HG03432 (cell line): ENCODE results near the gene LRP1B.

Experiments used
- ATAC-seq: cut with Tn5 transposase; IDR thresholded peaks from one replicate; pipeline ENCODE4 v1.9.1; 2021; ENCODE audit warnings: mild to moderate bottlenecking, moderate library complexity; ENCODE audit not compliant: unreplicated experiment

The LRP1B gene

DNA sequence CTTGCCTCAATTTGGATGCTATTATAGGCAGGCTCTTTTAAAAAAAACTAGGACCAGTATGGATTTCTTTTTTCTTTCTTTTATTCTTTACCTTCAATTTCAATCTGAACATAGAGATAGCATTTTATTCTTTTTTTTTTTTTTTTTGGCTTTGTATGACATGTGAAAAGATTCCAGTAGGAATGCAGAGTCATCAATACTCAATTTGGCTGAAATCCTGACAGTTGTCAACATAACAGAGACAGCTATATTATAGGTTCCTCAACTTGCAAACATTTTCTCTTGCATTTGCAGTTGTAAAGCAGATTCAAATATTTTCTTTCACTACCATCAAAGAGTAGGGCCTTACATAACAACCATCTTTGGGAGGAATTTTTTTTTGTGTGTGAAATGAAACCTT, 334.4 kb downstream of the LRP1B start:
- ATAC-seq = no peak

GRCh38 chr2:141791521-141791920, 339.3 kb downstream of the LRP1B start:
- no peak for ATAC-seq

DNA sequence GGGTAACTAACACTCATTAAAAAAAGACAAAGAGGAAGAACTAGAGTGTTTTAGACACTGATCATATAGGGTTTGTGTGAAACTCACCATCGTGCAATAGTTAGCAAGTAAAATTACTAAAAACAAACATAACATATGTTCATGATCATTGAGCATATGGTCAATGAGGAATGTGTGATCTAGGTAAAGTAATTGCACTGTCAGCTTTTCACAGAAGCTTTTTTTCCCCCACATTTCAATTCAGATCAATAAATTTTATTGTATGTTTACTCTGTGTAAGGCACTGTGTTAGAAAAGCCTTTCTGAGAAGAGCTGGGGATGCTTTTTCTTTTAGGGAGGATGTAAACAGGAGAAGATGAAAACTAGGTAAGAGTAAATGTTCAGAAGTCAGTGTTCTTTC, 348.2 kb downstream of the LRP1B start:
- no peak for ATAC-seq

- no peak for ATAC-seq
Measured at GRCh38 chr2:141778315-141778835, 352.4 kb downstream of the LRP1B start.

DNA sequence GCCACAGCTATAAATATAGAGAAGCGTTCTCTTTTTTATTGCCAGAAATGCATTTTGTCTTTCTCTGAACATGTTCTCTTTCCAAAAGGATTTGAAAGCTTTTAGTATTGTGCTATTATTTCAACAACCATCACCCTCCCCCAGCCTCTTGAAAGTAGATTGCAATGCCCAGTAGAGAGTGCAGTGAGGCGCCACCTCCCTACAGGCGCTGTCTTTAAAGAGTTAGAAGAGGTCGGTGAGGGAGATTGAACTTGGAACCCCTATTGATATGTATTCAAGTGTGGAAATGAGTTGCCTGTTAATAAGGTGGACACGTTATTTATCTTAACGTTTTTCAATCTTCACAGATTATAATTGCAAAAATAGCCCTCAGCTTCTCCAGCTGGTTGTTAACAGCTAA, 360.3 kb downstream of the LRP1B start:
- no peak for ATAC-seq

DNA sequence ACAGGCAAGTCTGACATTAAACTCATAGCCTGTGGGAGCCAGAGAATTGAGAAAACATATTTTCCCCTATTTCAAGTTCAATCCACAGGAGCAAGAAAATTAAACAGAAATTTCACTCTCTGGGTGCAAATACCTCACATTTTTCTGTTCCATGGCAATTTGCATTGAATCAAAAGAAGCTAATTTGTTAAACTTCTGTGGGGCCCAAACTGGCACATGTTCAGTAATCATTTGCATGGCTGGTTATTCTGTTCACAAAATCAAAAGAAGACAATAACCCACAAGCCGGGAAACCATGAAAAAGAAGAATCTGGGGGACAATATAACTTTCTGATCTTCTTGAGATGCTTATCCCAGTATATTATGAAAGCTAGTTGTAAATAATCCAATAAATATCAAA, 363.1 kb downstream of the LRP1B start:
- no peak for ATAC-seq

DNA sequence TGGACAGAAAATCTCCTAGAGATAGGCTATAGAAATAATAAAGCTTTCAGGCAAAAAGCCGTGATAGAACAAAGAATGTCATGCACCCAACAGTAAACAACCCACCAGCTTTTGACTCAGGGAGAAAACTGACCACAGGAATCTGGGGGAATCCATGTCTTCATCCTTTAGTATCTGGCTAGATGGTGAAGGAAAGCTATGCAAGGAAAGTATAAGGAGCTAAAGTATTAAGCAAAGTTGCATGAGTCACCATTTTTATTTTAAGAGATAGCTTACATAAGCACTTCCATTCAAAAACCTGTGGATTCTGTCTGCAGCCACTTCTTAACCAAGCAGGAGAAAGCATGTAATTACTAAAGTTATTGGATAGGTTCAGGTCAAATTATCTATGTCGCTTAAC, 363.8 kb downstream of the LRP1B start:
- ATAC-seq = no peak

- no peak for ATAC-seq
Measured at GRCh38 chr2:141766225-141766624, 364.6 kb downstream of the LRP1B start.

- no peak for ATAC-seq
Measured at GRCh38 chr2:141748616-141749015, 382.2 kb downstream of the LRP1B start.

DNA sequence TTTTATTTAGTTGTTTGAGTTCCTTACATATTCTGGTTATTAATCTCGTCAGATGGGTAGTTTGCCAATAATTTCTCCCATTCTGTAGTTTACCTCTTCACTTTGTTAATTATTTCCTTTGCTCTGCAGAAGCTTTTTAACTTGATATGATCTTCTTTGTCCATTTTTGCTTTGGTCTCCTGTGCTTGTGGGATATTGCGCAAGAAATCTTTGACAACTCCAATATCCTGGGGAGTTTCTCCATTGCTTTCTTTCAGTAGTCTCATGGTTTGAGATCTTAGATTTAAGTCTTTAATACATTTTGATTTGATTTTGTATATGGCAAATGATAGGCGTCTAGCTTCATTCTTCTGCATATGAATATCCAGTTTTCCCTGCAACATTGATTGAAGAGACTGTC, 389.2 kb downstream of the LRP1B start:
- ATAC-seq = no peak

DNA sequence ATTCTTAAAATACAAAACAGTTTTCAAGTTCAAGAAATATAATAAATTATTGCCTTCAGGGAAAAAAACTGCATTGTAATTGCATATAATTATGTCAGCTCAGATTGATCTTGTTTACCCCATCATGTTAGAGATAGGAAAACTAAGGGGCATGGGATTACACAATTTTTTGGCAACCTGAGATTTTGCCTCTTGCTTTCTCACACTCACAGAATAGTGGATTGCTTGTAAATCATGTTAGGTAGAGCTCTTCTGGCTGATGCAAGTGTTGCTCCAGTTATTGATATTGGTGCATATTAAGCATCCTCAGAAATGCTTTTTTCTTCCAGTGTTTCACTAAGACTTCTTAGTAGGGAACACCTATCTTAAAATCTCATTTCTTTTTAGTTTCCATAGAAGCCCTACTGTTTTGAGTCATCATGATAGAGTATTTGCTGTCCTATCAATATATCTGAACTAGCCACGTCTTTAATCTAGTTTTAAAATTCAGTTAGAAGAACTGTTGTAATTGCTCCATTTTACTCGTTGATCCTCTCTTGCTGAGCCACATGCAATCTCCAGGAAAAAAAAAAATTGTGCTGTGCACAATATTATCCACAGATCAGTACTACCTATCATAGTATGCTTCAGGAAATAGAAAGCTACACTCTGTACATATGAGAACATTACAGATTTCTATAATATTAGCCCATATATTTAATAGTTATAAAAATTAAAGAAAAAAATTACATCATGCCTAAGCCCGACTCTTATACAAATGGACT, 393.1 kb downstream of the LRP1B start:
- ATAC-seq = no peak

GRCh38 chr2:141736466-141736865, 394.4 kb downstream of the LRP1B start:
- no peak for ATAC-seq

- no peak for ATAC-seq
Measured at GRCh38 chr2:141728886-141729285, 401.9 kb downstream of the LRP1B start.

- no peak for ATAC-seq
Measured at GRCh38 chr2:141728142-141728541, 402.7 kb downstream of the LRP1B start.

GRCh38 chr2:141724426-141724825, 406.4 kb downstream of the LRP1B start:
- ATAC-seq = no peak

GRCh38 chr2:141723814-141724213, 407.0 kb downstream of the LRP1B start:
- ATAC-seq = no peak

DNA sequence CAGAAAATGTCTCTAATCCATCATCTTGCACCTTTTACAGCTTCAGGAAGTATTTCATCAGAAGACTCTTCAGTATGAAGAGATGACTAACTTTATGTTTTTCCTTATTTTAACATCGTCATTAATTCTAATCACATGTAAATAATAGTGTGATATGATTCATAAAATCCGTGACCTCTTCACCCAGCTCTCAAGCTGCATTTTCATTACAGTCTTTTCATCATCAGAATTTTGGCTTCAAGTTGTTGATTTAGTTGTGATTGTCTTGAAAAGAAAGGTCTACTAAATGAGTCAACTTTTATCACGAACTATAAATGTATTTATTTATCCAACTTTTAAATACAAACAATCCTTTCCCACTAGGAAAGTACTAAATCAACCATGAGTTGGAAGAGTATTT, 410.3 kb downstream of the LRP1B start:
- ATAC-seq = no peak

GRCh38 chr2:141714496-141714895, 416.3 kb downstream of the LRP1B start:
- ATAC-seq = no peak

DNA sequence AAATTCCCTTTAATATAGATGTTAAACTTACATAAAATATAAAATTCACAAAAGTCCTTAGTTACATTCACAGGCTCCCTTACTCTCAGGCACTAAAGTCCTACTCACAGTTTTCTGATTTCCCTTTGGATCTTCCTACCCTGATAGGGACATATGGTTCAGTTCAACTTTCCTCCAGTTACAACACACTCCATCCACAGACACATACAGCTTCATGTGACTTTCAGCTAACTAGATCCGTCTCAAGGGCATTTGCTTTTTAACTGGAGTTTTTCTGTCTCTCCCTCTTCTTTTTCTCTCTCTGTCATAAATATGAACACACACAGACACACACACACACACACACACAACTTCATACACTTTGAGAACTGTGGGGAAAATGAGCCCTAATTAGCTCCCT, 419.2 kb downstream of the LRP1B start:
- ATAC-seq = no peak

DNA sequence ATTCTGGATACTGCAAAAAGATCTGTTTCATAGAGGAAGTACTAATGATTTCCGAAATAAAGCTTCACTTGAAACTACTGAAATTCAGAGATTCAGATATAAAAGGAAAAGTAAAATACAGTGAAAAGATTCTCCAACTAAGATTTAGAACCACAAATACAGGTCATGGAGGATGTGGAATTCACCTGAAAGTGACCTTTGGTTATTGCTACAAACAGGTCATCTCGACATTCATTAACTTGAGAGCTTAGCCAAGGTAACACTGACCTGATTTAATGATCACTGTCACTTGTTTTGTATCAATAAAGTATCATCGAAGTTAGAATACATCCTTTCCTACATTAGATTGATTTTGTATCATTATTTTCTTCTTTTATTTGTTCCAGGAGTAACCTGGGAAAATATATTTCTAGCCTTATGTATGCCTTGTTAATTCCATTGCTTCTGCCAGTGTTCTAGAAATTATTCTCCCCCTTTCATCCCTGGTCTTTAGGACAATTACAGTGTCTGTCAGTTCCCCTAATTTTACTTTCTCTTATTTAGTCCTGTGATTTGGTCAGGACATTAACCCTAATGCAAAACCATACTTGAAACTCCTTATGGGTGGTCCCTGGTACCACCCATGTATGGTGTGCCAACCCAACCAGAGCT, 420.1 kb downstream of the LRP1B start:
- no peak for ATAC-seq

GRCh38 chr2:141709756-141710155, 421.1 kb downstream of the LRP1B start:
- no peak for ATAC-seq

DNA sequence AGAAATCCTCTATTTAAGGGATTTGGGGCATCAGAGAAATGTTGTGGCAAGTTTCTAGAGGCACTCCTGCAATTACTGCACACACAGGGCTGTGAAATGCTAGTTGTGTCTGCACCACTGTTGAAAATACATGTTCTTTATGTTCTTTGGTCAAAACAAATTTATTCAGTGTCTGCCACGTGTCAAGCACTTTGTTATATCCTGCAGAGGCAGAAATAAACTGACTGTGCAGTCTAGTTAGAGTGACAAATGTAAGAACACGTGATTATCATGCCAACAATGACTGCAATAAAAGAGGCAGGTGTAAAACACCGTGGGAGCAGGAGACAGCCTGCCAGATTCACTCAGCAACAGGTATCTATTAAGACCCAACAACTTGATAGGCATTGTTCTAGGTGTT, 423.3 kb downstream of the LRP1B start:
- no peak for ATAC-seq
